BLaER1 treated with 17β-estradiol and CSF1 and Interleukin-3, amounts not matched to agents 10 nM and 100 nM (cell line): ENCODE data around the gene OSBPL5.

Experiments used
- H3K27ac ChIP-seq, 11 experiments: shearing (Covaris generic); formaldehyde crosslinking; 2 replicates each; pipeline ENCODE4 v1.8.1; 2022
- H3K27me3 ChIP-seq, 11 experiments: shearing (Covaris generic); formaldehyde crosslinking; 2 replicates each; pipeline ENCODE4 v1.8.1; 2022
- H3K36me3 ChIP-seq, 11 experiments: shearing (Covaris generic); formaldehyde crosslinking; 2 replicates each; pipeline ENCODE4 v1.8.1; 2022
- H3K4me1 ChIP-seq, 10 experiments: shearing (Covaris generic); formaldehyde crosslinking; 2 replicates each; pipeline ENCODE4 v1.8.1; 2022
- H3K4me2 ChIP-seq, 11 experiments: shearing (Covaris generic); formaldehyde crosslinking; 2 replicates each; pipeline ENCODE4 v1.8.1; 2022
- H3K4me3 ChIP-seq, 10 experiments: shearing (Covaris generic); formaldehyde crosslinking; 2 replicates each; pipeline ENCODE4 v1.8.1; 2022
- H3K9ac ChIP-seq, 11 experiments: shearing (Covaris generic); formaldehyde crosslinking; 2 replicates each; pipeline ENCODE4 v1.8.1; 2022
- H3K9me3 ChIP-seq, 11 experiments: shearing (Covaris generic); formaldehyde crosslinking; replicated peaks in 1 of 11; 2 replicates each; pipeline ENCODE4 v1.8.1; 2022
- H4K20me1 ChIP-seq, 11 experiments: shearing (Covaris generic); formaldehyde crosslinking; 2 replicates each; pipeline ENCODE4 v1.8.1; 2022
- Cebpa-rat ChIP-seq, 11 experiments: shearing (Covaris generic); IDR thresholded peaks; 2 replicates each; pipeline ENCODE4 v1.8.1; 2022

OSBPL5 gene

DNA sequence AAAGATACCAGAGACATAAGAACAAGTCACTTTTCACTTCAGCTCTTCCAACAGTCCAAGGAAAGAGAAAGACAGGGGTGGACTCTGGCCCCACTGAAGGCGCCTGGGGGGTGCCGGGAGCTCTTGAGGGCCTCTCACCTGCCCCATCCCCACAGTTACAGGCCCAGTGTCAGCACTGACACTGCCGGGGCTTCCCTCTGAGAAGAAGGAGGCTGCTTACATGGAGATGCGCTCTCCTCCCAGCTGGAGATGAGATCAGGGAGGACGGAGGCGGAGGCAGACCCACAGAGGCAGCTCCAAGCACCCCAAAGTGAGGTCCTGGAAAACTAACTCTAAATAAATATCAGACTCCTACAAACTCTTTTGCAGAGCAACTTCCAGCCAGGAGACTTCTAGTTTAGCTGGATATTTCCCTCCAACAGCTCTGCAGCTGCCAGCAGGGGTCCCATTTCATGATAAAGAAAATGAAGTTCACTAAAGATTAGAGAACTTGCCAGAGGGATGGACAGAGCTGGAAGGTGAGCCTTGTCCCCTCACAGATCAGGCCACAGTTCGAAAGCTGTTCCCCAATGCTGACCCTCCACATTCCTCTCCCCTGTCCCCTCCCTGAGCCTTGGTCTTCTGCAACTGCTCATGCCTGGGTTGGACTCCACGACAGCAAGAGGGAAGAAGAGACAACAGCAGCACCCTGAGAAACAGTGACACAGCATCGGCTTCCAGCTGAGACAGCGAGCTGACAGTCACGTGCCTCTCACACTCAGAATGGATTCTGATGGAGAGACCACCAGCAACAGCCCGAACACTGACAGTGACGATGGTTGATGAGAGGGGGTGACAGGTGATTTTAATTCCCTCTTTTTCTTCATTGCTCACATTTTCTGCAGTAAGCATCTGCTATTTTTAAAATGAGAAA lies 113.7 kb downstream of the OSBPL5 start:
- no peaks in the 10 kb centered on the region for H3K27me3 ChIP-seq
- TF ChIP-seq Cebpa-rat (IDR thresholded peaks at IDR 0.05): no peak
- no peaks in the 10 kb centered on the region for H3K9me3 ChIP-seq
- peak overlapping the region; percentile 24 to 68 (median 60); a peak in 21 of 22 replicates for H3K9ac ChIP-seq
- peaks cover 76 to 100% (median 98%) of the 10 kb centered on the region in 11 experiments for H4K20me1 ChIP-seq
- H3K4me3 ChIP-seq: peak overlapping the region; percentile 21 to 43 (median 36); a peak in 15 of 20 replicates
- peaks cover 82 to 93% (median 88%) of the 10 kb centered on the region in 10 experiments for H3K4me1 ChIP-seq
- H3K27ac ChIP-seq: peak overlapping the region; percentile 45 to 79 (median 68)
- H3K36me3 ChIP-seq: peaks cover 20 to 50% (median 33%) of the 10 kb centered on the region in 11 experiments
- peak overlapping the region; percentile 80 to 96 (median 86) for H3K4me2 ChIP-seq

DNA sequence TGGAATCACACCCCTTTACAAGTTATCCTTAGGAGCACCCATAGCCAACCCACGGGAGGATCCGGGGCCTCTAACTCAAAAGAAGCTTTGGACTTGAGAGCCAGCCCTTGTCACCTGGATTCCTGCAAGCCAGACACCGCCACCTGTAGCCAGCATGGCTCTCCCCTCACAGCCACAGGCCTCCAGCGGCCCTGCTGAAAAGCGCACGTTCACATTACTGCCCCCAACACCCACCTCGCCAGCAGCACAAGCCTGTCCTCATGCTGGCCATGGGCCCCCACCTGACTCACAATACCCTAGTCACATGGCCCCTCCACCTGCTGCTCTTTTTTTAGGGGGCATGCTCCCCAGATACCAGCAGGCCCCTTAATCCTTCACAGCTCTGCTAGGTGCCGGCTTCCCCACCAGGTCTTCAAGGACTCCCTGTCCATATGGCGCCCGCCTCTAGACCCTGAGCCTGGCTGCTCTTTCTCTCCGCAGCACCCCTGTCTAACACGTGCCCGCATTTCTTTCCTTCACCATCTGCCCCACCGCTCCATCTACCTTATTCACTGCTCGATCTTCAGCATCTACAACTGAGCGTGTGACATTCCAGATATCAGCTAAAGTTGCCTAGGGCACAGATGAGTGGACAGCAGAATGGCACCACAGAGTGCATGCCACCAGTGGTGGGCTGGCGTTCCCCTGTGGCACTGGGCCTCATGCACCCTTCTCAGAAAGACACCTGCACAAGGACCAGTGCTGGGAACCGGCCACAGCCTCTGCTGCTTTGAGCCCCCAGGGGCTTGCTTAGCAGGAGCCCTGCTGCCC lies 114.5 kb downstream of the OSBPL5 start:
- peak overlapping the region in 5 of 10 experiments; percentile 7 to 43 (median 37); a peak in 2 of 20 replicates for H3K4me3 ChIP-seq
- H3K4me2 ChIP-seq: peak overlapping the region; percentile 80 to 96 (median 86)
- peaks cover 85 to 100% (median 100%) of the 10 kb centered on the region in 11 experiments for H4K20me1 ChIP-seq
- TF ChIP-seq Cebpa-rat (IDR thresholded peaks at IDR 0.05): no peak
- no peaks in the 10 kb centered on the region for H3K27me3 ChIP-seq
- H3K27ac ChIP-seq: peak overlapping the region; percentile 45 to 79 (median 68); a peak in 21 of 22 replicates
- H3K4me1 ChIP-seq: peaks cover 74 to 91% (median 80%) of the 10 kb centered on the region in 10 experiments
- H3K9me3 ChIP-seq: no peaks in the 10 kb centered on the region
- H3K9ac ChIP-seq: peak overlapping the region; percentile 24 to 68 (median 60); a peak in 18 of 22 replicates
- H3K36me3 ChIP-seq: peaks cover 28 to 57% (median 42%) of the 10 kb centered on the region in 11 experiments

DNA sequence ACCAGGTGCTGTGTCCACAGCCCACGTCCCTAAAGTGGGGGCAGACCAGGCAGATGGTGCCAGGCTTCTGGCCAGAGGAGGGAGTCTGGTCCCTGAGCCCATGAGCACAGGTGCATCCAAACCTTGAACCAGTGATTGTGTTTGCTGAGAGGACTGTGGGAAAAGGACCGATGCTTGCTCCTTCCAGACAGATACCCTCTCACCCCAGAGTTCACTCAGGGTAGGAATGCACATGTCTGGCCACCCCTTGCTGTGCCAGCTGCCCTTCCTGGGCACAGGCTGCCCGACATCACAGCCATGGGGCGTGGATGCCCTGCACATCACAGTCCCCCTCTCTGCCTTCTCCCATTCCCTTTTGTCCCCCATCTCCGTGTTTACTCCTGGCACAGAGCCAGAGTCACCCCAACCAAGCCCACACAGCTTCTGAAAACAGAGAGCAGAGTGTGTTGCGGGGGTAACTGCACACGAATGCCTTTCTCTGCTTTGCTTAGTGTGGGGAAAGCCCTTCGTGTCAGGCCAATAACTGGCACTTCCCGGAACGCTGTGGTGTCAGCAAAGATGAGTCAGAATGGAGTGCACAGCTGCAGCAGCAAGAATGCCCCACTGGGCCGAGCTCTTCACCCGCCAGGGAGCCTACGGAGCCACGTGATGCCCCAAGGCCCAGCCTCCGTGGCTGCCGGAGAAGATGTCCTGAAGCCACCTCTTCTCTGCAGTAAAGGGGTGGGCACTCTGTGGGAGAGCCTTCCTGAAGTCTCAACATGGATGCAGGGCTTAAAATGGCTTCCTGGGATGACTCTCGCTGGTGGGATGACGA lies 115.5 kb downstream of the OSBPL5 start:
- H3K27ac ChIP-seq: peak overlapping the region; percentile 36 to 79 (median 70); a peak in 21 of 22 replicates
- peak overlapping the region; percentile 80 to 96 (median 86) for H3K4me2 ChIP-seq

DNA sequence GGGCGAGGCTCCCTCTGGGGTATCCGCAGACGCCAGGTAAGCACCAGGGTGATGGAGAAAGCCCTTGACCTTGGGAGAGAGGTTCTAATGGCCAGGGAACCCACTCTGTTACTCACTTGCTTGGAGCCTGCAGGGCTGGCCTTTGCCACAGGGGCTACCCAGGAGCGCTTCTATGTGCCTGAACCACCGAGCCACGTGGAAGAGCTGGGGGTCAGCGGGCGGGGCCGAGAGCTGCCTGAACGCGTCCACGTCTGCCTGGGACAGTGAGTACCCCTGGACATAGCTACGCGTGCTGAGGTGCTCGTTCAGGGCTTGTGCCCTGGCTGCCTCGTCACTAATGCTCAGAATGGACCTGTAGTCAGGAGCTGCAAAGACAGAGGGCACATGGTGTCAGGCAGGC lies 117.5 kb downstream of the OSBPL5 start:
- Histone ChIP-seq H3K27ac (peak overlapping the region in 3 of 11 experiments; percentile 20 to 75 (median 70); a peak in 3 of 22 replicates), H3K4me3 (no peak overlapping the region), H3K27me3 (no peaks in the 10 kb centered on the region), H3K4me1 (peaks cover 48 to 74% (median 57%) of the 10 kb centered on the region in 10 experiments), H3K9me3 (no peaks in the 10 kb centered on the region), H4K20me1 (peaks cover 94 to 100% (median 100%) of the 10 kb centered on the region in 11 experiments), H3K4me2 (peak overlapping the region in 3 of 11 experiments; percentile 19 to 31 (median 20); a peak in 4 of 22 replicates), H3K36me3 (peaks cover 37 to 63% (median 51%) of the 10 kb centered on the region in 11 experiments), H3K9ac (peak overlapping the region in 1 of 11 experiments; percentile 65; a peak in 3 of 22 replicates)
- TF ChIP-seq Cebpa-rat (IDR thresholded peaks at IDR 0.05): no peak

More for the DNA sequence above, 115.5 kb downstream of the OSBPL5 start:
- Histone ChIP-seq H3K9me3 (no peaks in the 10 kb centered on the region), H3K4me3 (peak overlapping the region in 3 of 10 experiments; percentile 6 to 21 (median 18); a peak in 4 of 20 replicates), H3K36me3 (peaks cover 37 to 59% (median 46%) of the 10 kb centered on the region in 11 experiments), H4K20me1 (peaks cover 91 to 100% (median 100%) of the 10 kb centered on the region in 11 experiments), H3K27me3 (no peaks in the 10 kb centered on the region), H3K4me1 (peaks cover 65 to 82% (median 71%) of the 10 kb centered on the region in 10 experiments), H3K9ac (peak overlapping the region; percentile 44 to 70 (median 62); a peak in 20 of 22 replicates)
- no peak for TF ChIP-seq Cebpa-rat (IDR thresholded peaks at IDR 0.05)

DNA sequence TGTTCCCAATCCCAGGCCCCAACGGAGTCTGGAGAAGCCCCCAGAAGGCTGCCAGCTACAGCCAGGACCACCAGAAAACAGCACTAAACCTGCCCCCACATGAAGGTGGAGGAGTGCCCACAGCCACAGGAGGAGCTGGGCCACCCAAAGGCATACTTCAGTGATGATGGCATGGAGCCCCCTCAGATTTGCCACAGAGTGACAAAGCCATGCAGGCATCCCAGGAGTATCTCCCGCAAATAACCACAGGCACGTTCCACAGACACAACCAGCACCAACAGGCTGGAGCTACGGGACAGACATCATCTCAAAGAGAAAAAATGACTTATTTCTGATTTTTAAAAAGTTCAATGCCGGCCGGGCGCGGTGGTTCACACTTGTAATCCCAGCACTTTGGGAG lies 118.5 kb downstream of the OSBPL5 start:
- H3K9ac ChIP-seq: 0 out of 22 replicates have a peak overlapping the region, but pooled peaks of 1 of the 11 experiments have one; percentile 21
- H3K4me2 ChIP-seq: no peak overlapping the region
- peaks cover 94 to 100% (median 100%) of the 10 kb centered on the region in 11 experiments for H4K20me1 ChIP-seq
- H3K27me3 ChIP-seq: no peaks in the 10 kb centered on the region
- no peaks in the 10 kb centered on the region for H3K9me3 ChIP-seq
- H3K4me1 ChIP-seq: peaks cover 38 to 64% (median 47%) of the 10 kb centered on the region in 10 experiments
- no peak for TF ChIP-seq Cebpa-rat (IDR thresholded peaks at IDR 0.05)
- peaks cover 46 to 73% (median 61%) of the 10 kb centered on the region in 11 experiments for H3K36me3 ChIP-seq
- no peak overlapping the region for H3K4me3 ChIP-seq
- H3K27ac ChIP-seq: no peak overlapping the region

DNA sequence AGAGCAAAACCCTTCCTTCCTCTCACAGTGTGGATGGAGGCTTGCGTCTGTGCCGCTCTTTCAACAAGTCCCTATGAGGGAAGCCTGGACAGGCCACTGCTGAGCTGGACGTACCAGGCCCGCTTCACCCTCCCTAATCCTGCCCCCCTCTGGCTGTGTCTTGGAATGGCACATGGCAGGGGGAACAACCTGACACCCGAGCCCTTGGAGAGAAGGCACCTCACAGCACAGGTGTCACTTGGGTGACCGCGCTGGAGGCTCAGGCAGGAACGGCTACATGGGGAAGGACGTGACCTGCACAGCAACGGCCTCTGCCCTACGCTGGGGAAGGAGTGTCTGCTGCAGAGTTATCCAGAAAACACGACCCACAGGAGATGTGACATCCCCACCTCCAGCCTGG lies 118.9 kb downstream of the OSBPL5 start:
- H3K9ac ChIP-seq: peak overlapping the region in 1 of 11 experiments; percentile 21; a peak in 1 of 22 replicates

DNA sequence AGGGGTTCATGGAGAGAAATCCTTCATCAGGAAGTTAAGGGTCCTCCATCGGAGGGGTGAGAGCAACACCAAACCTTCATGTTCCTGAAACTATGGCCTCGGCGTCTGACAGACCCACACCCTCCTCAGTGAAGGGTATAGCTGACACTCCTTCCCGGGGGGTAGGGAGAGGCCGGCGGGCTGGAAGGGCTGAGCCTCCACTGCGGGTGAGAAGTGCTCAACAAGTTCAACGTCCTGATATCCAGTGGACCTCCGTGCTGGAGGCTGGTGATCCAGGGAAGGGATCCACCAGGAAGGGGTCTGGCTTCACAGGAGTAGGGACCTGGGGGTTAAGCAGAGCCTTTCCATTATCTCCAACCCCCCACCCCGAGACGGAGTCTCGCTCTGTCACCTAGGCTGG lies 120.2 kb downstream of the OSBPL5 start:
- no peaks in the 10 kb centered on the region for H3K27me3 ChIP-seq
- no peak overlapping the region for H3K4me2 ChIP-seq
- H3K27ac ChIP-seq: 0 out of 22 replicates have a peak overlapping the region, but pooled peaks of 1 of the 11 experiments have one; percentile 3
- H3K4me1 ChIP-seq: peaks cover 21 to 47% (median 30%) of the 10 kb centered on the region in 10 experiments
- H3K9ac ChIP-seq: peak overlapping the region in 1 of 11 experiments; percentile 34; a peak in 1 of 22 replicates
- H4K20me1 ChIP-seq: peaks cover 86 to 100% (median 100%) of the 10 kb centered on the region in 11 experiments
- peaks cover 63 to 90% (median 79%) of the 10 kb centered on the region in 11 experiments for H3K36me3 ChIP-seq
- no peak overlapping the region for H3K4me3 ChIP-seq
- TF ChIP-seq Cebpa-rat (IDR thresholded peaks at IDR 0.05): no peak
- H3K9me3 ChIP-seq: no peaks in the 10 kb centered on the region

More for the DNA sequence above, 118.9 kb downstream of the OSBPL5 start:
- peaks cover 94 to 100% (median 100%) of the 10 kb centered on the region in 11 experiments for H4K20me1 ChIP-seq
- H3K4me3 ChIP-seq: no peak overlapping the region
- TF ChIP-seq Cebpa-rat (IDR thresholded peaks at IDR 0.05): no peak
- no peak overlapping the region; a peak in 1 of 22 replicates for H3K4me2 ChIP-seq
- no peaks in the 10 kb centered on the region for H3K9me3 ChIP-seq
- H3K27me3 ChIP-seq: no peaks in the 10 kb centered on the region
- peaks cover 34 to 60% (median 43%) of the 10 kb centered on the region in 10 experiments for H3K4me1 ChIP-seq
- no peak overlapping the region for H3K27ac ChIP-seq
- peaks cover 51 to 77% (median 66%) of the 10 kb centered on the region in 11 experiments for H3K36me3 ChIP-seq
